A549 (cell line): ENCODE results near the gene GMNN. TPM values are rescaled to one million over a fixed set of nuclear protein-coding genes. Genes with fewer than 3 reads are reported as not detected.

ENCODE experiments used
- ATAC-seq, 2 experiments: fragments of 200-7000 bp in 1 of 2; fragments of >200 bp in 1 of 2; cut with Nextera tagmentation in 1 of 2; cut with Tn5 transposase in 1 of 2; 3 replicates each; pipeline versions ENCODE4 v1.8.0 to v1.9.1; 2018 to 2020; ENCODE audit warnings: mild to moderate bottlenecking in 1 of 2, moderate library complexity in 1 of 2
- CTCF ChIA-PET: fragments of 300-600 bp; sonication (Branson Sonifier 250); formaldehyde crosslinking; extraction: SDS; loops from one replicate; lab custom pipeline; 2021; ENCODE audit warnings: antibody characterized with exemption, inconsistent platforms; lab: Yijun Ruan, JAX
- POLR2A ChIA-PET: fragments of 350-600 bp; formaldehyde crosslinking; extraction: SDS; loops from one replicate; lab custom pipeline; 2021; ENCODE audit warnings: antibody characterized with exemption, inconsistent platforms; lab: Yijun Ruan, JAX
- DNase-seq, 2 experiments: peaks; one replicate each; pipeline versions ENCODE4 v3.0.0 to v3.0.0-alpha.2; 2011 to 2016; ENCODE audit warnings: low read depth in 1 of 2, low spot score in 1 of 2
- FAIRE-seq: peaks from 2 replicates; lab custom pipeline; 2011; peaks lifted over from hg19 to GRCh38; lab: Jason Lieb, UNC
- H3K27ac ChIP-seq, 2 experiments: fragments of >200 bp; sonication (Bioruptor Twin); formaldehyde crosslinking; 3 replicates each; pipeline ENCODE4 v1.5.1; 2016 to 2017
- H3K4me1 ChIP-seq: fragments of >200 bp; sonication (Bioruptor Twin); formaldehyde crosslinking; 3 replicates; pipeline ENCODE4 v1.6.1; 2016
- H3K4me2 ChIP-seq: fragments of >200 bp; sonication (Bioruptor Twin); formaldehyde crosslinking; 3 replicates; pipeline ENCODE4 v1.6.1; 2016
- H3K4me3 ChIP-seq: fragments of >200 bp; sonication (Bioruptor Twin); formaldehyde crosslinking; 3 replicates; pipeline ENCODE4 v1.5.1; 2016
- H3K9me3 ChIP-seq: fragments of >200 bp; sonication (Bioruptor Twin); formaldehyde crosslinking; 3 replicates; pipeline ENCODE4 v1.6.1; 2016
- CEBPB ChIP-seq, 2 experiments: fragments of >200 bp in 1 of 2; sonication (Bioruptor Twin) in 1 of 2; formaldehyde crosslinking in 1 of 2; IDR thresholded peaks; 2 replicates each; pipeline ENCODE4 v1.6.1; 2012 to 2016
- CHD2 ChIP-seq: fragments of 150-350 bp; IDR thresholded peaks from 2 replicates; pipeline ENCODE4 v1.6.1; 2014; ENCODE audit warnings: low read length; ENCODE audit not compliant: partially characterized antibody
- CHD4 ChIP-seq: fragments of 200-600 bp; sonication (generic); IDR thresholded peaks from 2 replicates; pipeline ENCODE4 v1.6.1; 2016; ENCODE audit warnings: antibody characterized with exemption, mild to moderate bottlenecking, borderline replicate concordance
- FOSB ChIP-seq: fragments of 250-450 bp; sonication (Bioruptor Pico); IDR thresholded peaks from 2 replicates; pipeline ENCODE4 v1.5.0; 2020; ENCODE audit warnings: mild to moderate bottlenecking, moderate library complexity
- FOXS1 ChIP-seq: fragments of 250-450 bp; sonication (Bioruptor Pico); IDR thresholded peaks from 2 replicates; pipeline ENCODE4 v1.5.0; 2020; ENCODE audit warnings: mild to moderate bottlenecking, moderate library complexity
- MAFK ChIP-seq: fragments of 450-650 bp; IDR thresholded peaks from 2 replicates; pipeline ENCODE4 v1.6.1; 2014; ENCODE audit not compliant: partially characterized antibody
- MYC ChIP-seq: IDR thresholded peaks from 2 replicates; pipeline ENCODE4 v1.6.1; 2012; ENCODE audit warnings: mild to moderate bottlenecking, inconsistent platforms, low read length, improper control_type of control experiment, borderline replicate concordance
- NFE2L2 ChIP-seq: fragments of 150-350 bp; conservative IDR thresholded peaks from 2 replicates; pipeline ENCODE4 v1.6.1; 2014; ENCODE audit warnings: low read length
- NR3C1 ChIP-seq: fragments of >200 bp; sonication (Bioruptor Twin); formaldehyde crosslinking; IDR thresholded peaks from 3 replicates; pipeline ENCODE4 v1.6.1; 2017
- RARB ChIP-seq: fragments of 250-450 bp; sonication (Bioruptor Pico); IDR thresholded peaks from 2 replicates; pipeline ENCODE4 v1.8.0; 2021; ENCODE audit warnings: mild to moderate bottlenecking, moderate library complexity
- RCOR1 ChIP-seq: fragments of 150-350 bp; IDR thresholded peaks from 2 replicates; pipeline ENCODE4 v1.6.1; 2014; ENCODE audit warnings: antibody characterized with exemption, low read length, low read depth
- RFX5 ChIP-seq: fragments of 450-650 bp; IDR thresholded peaks from 2 replicates; pipeline ENCODE4 v1.7.1; 2014; ENCODE audit warnings: antibody characterized with exemption, mild to moderate bottlenecking, moderate library complexity
- SMC3 ChIP-seq: fragments of >200 bp; sonication (Bioruptor Twin); formaldehyde crosslinking; IDR thresholded peaks from 3 replicates; pipeline ENCODE4 v1.6.1; 2018; ENCODE audit warnings: inconsistent platforms
- SREBF2 ChIP-seq: fragments of 450-650 bp; IDR thresholded peaks from 2 replicates; pipeline ENCODE4 v1.6.1; 2014; ENCODE audit warnings: mild to moderate bottlenecking, moderate library complexity
- TFCP2L1 ChIP-seq: fragments of 250-450 bp; sonication (Bioruptor Pico); IDR thresholded peaks from 2 replicates; pipeline ENCODE4 v1.5.0; 2021; ENCODE audit warnings: mild to moderate bottlenecking
- ZC3H11A ChIP-seq: fragments of 450-650 bp; IDR thresholded peaks from 2 replicates; pipeline ENCODE4 v1.6.1; 2014; ENCODE audit warnings: antibody characterized with exemption, mild to moderate bottlenecking
- WGBS: methylation state at CpG from one replicate; pipeline ENCODE4 v1.1.6; 2017; ENCODE audit errors: missing lambda C conversion rate; 5-methylcytosine and 5-hydroxymethylcytosine counted together
- polyA plus RNA-seq, 4 experiments: library from polyadenylated mRNA; depleted of rRNA in 3 of 4; stranded (reverse); fragments of >200 nt; fragmentation: RNase III in 1 of 4; extraction: RNeasy Plus Mini Kit Qiagen cat#74134 plus additional on column Dnase treatment in 1 of 4; gene quantifications; 2 replicates in 3 of 4; 3 replicates in 1 of 4; pipeline ENCODE4 v1.2.3, GENCODE V29; 2011 to 2017
- TF ChIP-seq, protein P1 (sequence below): IDR thresholded peaks from 2 replicates; pipeline ENCODE4 v1.6.1; 2012
- TF ChIP-seq, protein P2 (sequence below): fragments of 200-600 bp; sonication (generic); IDR thresholded peaks from 2 replicates; pipeline ENCODE4 v1.6.1; 2016; ENCODE audit warnings: antibody characterized with exemption, mild to moderate bottlenecking, moderate library complexity
- TF ChIP-seq, protein P3 (sequence below): fragments of >200 bp; sonication (Bioruptor Twin); formaldehyde crosslinking; IDR thresholded peaks from 2 replicates; pipeline ENCODE4 v1.6.1; 2016
- TF ChIP-seq, protein P4 (sequence below): IDR thresholded peaks from 2 replicates; pipeline ENCODE4 v1.6.1; 2012; ENCODE audit warnings: low read depth, borderline replicate concordance
- TF ChIP-seq, protein P5 (sequence below): fragments of 150-350 bp; IDR thresholded peaks from 2 replicates; pipeline ENCODE4 v1.6.1; 2014; ENCODE audit warnings: low read depth, mild to moderate bottlenecking, low read length

GMNN gene
- polyA plus RNA-seq, 2 of the 4 experiments (the other 2 are of a cell fraction), result 59.2 to 59.4 TPM

DNA sequence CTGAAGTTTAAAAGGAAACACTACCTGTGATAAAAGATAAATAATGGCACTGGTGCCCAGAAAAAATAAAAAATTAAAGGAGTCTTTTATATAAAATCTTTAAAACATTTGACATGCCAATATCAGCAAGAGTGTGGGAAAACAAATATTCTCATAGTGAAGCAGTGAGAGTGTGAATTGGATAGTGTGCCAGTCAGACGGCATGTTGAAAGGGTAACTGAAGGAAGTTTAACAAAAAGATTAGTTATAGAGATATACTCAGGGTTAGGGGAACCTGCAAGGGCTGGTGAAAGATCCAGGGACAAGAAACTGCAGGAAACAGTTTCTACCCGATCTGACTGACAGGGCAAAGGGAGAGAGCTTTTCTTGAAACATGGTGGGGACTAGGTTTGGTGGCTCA, 22.2 kb upstream of the GMNN start:
- Histone ChIP-seq H3K4me1 (0 out of 3 replicates have a peak, but pooled peaks cover 6% of the 10 kb centered on the region), H3K27ac (no peak overlapping the region), H3K4me3 (no peak overlapping the region), H3K4me2 (no peak overlapping the region), H3K9me3 (peaks cover 8% of the 10 kb centered on the region; the same call in 2 of the 3 replicates)
- DNase-seq (no peak), FAIRE-seq (no peak), ATAC-seq (no peak)
- WGBS, result 70% methylated on average over 2 of the region's 2 CpGs
- CTCF ChIA-PET, result interaction anchor here (1.7 kb wide), 1 partner anchor 13 kb away, joined by 7 read pairs; no protein-coding TSS in a partner anchor
- POLR2A ChIA-PET, result no interaction called here
- TF ChIP-seq MAFK (no peak), CEBPB (IDR thresholded peaks at IDR 0.05) (no peak), NR3C1 (no peak), ZC3H11A (no peak), RFX5 (no peak), NFE2L2 (no peak), CHD2 (no peak), SMC3 (no peak), CHD4 (no peak), SREBF2 (no peak), FOSB (CRISPR knock-in tag) (no peak), RARB (no peak), RCOR1 (no peak), FOXS1 (CRISPR knock-in tag) (no peak), TFCP2L1 (CRISPR knock-in tag) (no peak)
- TF ChIP-seq, protein P1, sequence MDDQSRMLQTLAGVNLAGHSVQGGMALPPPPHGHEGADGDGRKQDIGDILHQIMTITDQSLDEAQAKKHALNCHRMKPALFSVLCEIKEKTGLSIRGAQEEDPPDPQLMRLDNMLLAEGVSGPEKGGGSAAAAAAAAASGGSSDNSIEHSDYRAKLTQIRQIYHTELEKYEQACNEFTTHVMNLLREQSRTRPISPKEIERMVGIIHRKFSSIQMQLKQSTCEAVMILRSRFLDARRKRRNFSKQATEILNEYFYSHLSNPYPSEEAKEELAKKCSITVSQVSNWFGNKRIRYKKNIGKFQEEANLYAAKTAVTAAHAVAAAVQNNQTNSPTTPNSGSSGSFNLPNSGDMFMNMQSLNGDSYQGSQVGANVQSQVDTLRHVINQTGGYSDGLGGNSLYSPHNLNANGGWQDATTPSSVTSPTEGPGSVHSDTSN, result no peak
- TF ChIP-seq, protein P2, sequence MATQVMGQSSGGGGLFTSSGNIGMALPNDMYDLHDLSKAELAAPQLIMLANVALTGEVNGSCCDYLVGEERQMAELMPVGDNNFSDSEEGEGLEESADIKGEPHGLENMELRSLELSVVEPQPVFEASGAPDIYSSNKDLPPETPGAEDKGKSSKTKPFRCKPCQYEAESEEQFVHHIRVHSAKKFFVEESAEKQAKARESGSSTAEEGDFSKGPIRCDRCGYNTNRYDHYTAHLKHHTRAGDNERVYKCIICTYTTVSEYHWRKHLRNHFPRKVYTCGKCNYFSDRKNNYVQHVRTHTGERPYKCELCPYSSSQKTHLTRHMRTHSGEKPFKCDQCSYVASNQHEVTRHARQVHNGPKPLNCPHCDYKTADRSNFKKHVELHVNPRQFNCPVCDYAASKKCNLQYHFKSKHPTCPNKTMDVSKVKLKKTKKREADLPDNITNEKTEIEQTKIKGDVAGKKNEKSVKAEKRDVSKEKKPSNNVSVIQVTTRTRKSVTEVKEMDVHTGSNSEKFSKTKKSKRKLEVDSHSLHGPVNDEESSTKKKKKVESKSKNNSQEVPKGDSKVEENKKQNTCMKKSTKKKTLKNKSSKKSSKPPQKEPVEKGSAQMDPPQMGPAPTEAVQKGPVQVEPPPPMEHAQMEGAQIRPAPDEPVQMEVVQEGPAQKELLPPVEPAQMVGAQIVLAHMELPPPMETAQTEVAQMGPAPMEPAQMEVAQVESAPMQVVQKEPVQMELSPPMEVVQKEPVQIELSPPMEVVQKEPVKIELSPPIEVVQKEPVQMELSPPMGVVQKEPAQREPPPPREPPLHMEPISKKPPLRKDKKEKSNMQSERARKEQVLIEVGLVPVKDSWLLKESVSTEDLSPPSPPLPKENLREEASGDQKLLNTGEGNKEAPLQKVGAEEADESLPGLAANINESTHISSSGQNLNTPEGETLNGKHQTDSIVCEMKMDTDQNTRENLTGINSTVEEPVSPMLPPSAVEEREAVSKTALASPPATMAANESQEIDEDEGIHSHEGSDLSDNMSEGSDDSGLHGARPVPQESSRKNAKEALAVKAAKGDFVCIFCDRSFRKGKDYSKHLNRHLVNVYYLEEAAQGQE, result no peak
- TF ChIP-seq, protein P3, sequence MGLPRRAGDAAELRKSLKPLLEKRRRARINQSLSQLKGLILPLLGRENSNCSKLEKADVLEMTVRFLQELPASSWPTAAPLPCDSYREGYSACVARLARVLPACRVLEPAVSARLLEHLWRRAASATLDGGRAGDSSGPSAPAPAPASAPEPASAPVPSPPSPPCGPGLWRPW, result no peak
- TF ChIP-seq, protein P4, sequence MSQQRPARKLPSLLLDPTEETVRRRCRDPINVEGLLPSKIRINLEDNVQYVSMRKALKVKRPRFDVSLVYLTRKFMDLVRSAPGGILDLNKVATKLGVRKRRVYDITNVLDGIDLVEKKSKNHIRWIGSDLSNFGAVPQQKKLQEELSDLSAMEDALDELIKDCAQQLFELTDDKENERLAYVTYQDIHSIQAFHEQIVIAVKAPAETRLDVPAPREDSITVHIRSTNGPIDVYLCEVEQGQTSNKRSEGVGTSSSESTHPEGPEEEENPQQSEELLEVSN, result no peak
- TF ChIP-seq, protein P5, sequence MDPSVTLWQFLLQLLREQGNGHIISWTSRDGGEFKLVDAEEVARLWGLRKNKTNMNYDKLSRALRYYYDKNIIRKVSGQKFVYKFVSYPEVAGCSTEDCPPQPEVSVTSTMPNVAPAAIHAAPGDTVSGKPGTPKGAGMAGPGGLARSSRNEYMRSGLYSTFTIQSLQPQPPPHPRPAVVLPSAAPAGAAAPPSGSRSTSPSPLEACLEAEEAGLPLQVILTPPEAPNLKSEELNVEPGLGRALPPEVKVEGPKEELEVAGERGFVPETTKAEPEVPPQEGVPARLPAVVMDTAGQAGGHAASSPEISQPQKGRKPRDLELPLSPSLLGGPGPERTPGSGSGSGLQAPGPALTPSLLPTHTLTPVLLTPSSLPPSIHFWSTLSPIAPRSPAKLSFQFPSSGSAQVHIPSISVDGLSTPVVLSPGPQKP, result no peak

DNA sequence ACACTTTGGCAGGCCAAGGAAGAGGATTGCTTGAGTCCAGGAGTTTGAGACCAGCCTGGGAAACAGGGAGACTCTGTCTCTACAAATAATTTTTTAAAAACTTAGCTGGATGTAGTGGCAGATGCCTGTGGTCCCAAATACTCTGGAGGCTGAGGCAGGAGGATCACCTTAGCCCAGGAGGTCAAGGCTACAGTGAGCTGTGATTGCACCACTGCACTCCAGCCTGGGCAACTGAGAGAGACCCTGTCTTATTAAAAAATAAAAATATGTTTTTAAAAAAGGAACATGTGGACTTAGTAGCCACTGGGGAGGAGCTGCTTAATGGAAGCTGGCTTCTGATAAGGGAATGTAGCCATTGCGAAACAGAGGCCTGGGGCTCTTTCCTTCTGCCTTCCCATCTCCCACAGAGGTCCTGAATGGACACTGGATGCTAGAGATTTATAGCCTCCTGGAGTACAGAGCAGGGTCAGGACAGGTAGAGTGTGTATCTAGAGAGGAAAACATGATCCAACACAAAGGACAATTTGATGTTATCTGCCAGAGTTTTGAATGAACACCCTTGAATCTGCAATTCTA, 21.7 kb upstream of the GMNN start:
- no peak overlapping the region for H3K4me3 ChIP-seq
- H3K9me3 ChIP-seq, result peaks cover 8% of the 10 kb centered on the region; the same call in 2 of the 3 replicates
- H3K27ac ChIP-seq, result no peak overlapping the region
- ChIA-PET CTCF (interaction anchor here (1.7 kb wide), 1 partner anchor 13 kb away, joined by 7 read pairs; no protein-coding TSS in a partner anchor), POLR2A (no interaction called here)
- WGBS, result 95% methylated on average over 1 of the region's 1 CpG
- FAIRE-seq, result no peak
- TF ChIP-seq CEBPB (IDR thresholded peaks at IDR 0.05) (peak; percentile 36 to 40; a peak in 2 of 4 replicates), MYC (no peak)
- DNase-seq, result no peak
- 0 out of 3 replicates have a peak, but pooled peaks cover 6% of the 10 kb centered on the region for H3K4me1 ChIP-seq
- ATAC-seq, result no peak
- H3K4me2 ChIP-seq, result no peak overlapping the region
